ENCODE results near the gene P4HB.

P4HB gene

GRCh38 chr17:81808778-81809555, 51.4 kb downstream of the P4HB start:
- DNase-seq = no peak

- no peak for DNase-seq
Observed at GRCh38 chr17:81807839-81808238, 52.5 kb downstream of the P4HB start.

DNA sequence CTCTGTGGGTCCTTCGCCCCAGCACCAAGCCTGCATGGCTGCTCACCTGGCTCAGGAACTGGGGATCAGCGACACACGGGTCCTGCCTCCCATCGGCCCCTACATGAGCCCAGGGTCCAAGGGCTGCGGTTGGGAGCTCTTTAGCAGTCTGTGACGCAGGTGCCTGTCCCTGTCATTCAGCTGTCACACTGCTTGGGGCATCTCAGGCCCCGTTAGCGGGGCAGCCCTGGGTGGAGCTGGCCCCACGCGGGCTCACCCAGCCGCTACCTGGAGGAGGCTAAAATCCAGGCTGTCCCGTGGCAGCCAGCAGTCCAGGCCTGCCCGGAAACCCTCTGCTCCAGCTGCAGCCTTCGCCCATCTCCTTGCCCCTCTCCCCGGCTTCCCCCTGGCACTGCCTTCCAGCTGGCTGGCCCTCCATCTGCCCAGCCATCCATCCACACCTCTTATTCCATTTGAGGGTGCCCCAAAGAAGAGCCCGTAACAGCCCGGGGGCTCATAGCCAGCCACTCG, 53.1 kb downstream of the P4HB start:
- no peak for DNase-seq

- no peak for DNase-seq
Observed at GRCh38 chr17:81806461-81807209, 53.7 kb downstream of the P4HB start.

DNA sequence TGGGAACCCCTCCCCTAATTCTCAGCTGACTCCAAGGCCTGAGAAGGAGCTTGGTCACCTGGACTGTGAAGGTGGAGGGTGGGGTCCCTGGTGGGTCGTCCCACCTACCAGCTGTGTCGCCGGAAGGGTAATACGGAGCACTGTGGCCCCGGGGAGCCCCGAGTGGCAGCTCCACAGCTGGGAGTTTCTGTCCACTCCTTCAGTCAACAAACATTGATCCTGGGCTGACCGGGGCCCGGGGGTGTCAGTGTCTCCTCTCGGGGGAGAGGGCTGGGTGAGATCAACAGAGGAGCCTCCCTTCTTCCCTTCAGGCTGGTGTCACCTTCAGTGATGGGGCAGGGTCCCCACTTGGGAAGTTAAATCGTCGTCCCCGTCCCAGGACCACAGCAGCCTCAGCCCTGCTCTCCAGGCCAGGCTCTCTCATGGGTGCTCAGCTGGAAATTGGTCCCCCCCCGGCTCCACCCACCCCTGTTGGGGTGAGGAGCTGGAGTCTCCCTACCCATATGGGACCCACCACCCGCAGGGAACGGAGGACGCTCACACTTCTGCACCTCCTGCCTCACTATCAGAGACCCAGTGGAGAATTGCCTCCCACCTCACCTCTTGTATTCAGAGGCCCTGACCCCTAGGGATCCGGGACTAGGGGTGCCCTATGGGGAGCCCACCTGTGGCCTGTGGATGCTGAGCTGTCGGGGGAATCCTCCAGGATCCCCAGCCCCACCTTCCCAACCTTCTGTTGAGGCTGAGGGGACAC, 54.5 kb downstream of the P4HB start:
- DNase-seq = no peak

DNA sequence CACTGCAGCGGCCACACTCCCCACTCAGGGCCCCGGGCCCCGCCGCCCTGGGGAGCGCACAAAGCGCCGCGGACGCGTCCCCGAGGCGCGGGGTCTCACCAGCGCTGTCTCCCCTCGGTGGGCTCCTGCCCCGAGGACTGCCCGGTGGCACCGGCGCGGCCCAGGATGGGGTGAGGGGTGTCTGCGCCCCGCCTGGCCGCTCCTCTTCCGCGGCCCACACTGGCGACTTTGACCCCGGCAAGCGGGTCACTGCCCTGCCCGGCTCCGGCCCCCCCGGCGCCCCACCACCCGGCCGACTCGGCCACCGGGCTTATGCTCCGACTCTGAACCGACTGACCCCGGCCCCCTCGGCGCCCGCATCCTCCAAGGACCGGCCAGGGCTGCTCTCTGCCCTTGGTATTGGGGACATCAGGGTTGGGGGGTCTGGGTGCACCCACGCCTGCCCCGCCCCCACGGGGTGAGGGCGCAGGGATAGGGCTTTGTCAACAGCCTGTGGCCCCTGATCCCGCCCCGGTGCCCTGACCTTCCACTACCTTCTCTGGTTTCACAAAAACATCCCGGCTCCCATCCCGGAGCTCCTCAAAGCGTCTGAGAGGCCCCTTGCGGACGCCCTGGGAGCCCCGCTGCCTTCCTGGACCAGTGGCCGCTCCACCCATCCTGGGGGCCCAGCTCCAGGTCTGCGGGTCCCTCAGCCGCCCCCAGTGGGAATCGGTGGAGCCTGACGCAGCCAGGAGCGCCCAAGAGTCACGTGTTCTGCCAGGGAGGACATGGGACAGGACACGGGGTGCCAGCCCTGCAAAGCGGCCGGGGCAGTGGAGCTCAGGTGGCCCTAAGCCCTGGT, 55.6 kb downstream of the P4HB start:
- DNase-seq = no peak

DNA sequence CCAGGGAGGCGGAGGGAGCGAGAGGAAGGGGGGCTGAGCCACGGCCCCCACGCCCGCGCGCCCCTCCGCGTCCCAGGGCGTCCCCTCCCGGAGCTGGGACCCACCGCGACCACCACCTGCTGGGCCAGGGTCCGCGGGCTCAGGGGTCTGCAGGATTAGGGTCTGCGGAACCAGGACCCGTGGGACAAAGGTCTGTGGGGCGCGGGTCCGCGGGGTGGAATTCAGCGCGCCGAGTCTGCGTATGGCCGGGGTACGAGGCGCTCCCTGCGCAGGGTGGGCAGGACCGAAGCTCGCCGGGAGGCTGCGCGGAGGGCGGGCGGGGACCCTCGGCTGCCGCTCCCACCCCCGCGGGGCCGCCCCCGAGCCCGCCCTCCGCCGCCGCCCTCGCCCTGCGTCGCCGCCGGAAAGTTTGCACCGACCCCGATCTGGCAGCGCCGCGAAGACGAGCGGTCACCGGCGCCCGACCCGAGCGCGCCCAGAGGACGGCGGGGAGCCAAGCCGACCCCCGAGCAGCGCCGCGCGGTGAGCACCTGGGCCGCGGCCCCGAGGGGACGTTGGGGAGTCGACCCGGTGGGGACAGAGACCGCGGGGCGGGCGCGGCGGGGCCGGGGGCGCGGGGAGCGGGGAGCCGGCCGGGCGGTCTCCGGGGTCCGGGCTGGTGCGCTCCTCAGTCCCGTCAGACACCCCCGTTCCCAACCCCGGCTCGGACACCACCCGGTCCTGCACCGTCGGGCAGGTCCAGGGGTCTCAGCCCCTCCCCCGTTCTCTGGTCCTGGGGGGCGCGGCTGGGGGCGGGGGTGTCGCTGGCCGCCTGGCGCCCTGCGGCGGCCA, 56.4 kb downstream of the P4HB start, which contains the start of gene GCGR:
TSS of gene GCGR (plus strand) at position 423 of the 831 bp plus-strand sequence. CDS start 4,869 bp downstream, outside the sequence.
- no peak for DNase-seq

DNA sequence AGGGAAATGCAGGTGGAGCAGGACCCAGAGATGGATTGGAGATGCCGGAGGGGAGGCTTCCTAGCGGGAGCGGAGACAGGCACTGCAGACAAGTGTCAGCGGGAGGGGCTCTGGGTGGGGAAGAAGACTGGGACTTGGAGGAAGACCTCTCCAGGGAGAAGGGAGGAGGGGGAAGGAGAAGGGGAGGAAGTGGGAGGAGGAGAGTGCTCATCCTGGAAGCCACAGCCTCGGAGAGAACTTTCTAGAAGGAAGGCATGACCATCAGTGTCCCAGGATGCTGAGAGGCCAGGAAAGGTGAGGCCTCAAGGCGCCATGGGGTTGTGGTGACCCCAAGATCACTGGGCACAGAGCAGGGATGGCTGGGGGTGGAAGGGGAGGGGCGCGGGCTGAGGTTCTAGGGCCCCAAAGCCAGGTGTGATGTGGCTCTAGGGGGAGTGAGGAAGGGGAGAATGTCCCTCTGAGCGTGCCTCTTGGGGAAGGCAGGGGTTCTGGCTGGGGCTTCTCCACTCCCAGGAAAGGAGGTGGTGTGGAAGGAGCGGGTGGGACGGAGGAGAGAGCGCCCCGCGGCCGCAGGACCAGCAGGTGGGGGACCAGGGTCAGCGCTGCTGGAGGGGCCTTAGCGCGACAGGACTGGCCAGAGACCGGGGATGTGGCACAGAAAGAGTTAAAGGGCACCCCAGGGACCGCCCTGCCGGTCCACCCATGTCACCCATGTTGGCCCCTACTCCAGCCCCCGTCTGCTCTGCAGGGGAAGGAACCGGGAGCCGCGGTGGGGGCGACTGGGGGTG, 57.3 kb downstream of the P4HB start:
- DNase-seq = no peak

GRCh38 chr17:81802048-81802758, 58.1 kb downstream of the P4HB start:
- no peak for DNase-seq

DNA sequence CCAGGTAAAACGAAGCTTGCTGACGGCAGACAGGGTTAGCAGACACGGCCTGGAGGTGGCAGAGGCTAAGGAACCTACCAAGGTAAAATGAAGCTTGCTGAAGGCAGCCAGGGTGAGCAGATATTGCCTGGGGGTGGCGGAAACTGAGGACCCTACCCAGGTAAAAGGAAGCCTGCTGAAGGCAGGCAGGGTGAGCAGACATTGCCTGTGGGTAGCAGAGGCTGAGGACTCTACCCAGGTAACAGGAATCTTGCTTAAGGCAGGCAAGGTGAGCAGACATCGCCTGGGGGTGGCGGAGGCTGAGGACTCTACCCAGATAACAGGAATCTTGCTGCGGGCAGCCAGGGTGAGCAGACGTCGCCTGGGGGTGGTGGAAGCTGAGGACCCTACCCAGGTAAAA, 59.0 kb downstream of the P4HB start:
- DNase-seq = no peak

DNA sequence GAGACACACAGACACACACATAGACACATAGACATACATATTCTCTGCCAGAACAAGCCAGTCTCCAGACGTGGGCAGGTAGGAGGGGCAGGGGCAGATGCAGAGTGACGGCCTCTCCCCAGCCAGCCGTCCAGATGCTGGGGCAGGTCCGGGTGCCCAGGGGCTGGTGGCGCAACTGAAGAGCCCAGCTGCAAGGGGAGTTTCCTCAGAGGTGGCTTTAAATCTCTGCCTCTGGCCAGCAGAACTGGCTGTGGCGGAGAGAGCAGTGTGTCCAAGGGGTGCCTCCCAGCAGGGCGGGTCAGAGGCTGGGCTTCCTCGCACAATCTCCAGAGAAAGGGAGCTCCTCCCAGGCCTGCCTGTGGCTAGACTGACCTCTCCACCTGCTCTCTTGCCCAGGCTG, 65.8 kb downstream of the P4HB start:
- DNase-seq = peak; percentile 64

- no peak for DNase-seq
Observed at GRCh38 chr17:81794074-81794476, 66.3 kb downstream of the P4HB start.

All from MV-4-11 (cell line).